ENCODE data around the gene B3GALT5. TPM values are rescaled to one million over a fixed set of nuclear protein-coding genes. Genes with fewer than 3 reads are reported as not detected.

Gene B3GALT5, protein sequence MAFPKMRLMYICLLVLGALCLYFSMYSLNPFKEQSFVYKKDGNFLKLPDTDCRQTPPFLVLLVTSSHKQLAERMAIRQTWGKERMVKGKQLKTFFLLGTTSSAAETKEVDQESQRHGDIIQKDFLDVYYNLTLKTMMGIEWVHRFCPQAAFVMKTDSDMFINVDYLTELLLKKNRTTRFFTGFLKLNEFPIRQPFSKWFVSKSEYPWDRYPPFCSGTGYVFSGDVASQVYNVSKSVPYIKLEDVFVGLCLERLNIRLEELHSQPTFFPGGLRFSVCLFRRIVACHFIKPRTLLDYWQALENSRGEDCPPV
- total RNA-seq, result not detected

DNA sequence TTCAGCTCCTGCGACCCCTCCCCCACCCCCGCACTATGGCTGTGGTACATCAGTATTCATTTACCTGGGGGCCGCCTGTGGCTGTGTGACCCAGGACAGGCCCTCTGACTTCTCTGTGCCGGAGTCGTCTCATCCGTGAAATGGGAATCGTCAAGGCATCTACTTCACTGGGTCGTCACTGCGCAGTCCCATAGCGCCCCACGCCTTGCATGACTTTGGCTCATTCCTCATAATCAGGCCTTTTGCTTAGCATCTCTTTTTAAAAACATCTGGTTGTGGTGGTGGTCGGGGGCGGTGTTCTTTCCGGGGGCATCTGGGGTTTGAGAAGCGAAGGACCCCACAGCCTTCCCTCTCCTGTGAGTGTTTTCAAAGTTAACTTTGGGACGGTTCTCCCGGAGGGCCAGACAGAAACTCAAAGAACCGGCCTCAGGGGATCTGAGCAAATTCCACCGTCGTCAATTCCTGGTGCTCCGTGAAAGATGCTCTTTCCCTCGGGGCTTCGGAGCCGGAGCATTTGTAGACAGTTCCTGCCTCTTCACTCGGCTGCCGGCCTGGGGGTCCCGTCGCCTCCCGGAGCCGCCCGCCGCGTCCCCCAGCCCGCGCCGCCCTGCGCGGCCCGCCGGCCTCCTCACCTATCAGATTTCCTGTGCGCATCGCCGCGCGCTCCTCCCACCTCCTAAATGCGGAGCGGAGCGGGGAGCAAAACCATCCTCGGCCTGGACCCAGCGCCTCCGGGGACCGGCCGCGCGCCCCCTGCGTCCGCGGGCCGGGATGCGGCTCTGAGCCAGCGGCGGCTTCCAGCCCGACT lies at the start of gene B3GALT5:
TSS of gene B3GALT5 (plus strand) at position 708 of the 808 bp plus-strand sequence. CDS start 47,620 bp downstream, outside the sequence.
- CTCF ChIA-PET, result no interaction called here
- POLR2A ChIA-PET, result no interaction called here
- H3K27ac Mint-ChIP-seq, result no peak within 1 kb of the TSS
- TF ChIP-seq, protein P1, sequence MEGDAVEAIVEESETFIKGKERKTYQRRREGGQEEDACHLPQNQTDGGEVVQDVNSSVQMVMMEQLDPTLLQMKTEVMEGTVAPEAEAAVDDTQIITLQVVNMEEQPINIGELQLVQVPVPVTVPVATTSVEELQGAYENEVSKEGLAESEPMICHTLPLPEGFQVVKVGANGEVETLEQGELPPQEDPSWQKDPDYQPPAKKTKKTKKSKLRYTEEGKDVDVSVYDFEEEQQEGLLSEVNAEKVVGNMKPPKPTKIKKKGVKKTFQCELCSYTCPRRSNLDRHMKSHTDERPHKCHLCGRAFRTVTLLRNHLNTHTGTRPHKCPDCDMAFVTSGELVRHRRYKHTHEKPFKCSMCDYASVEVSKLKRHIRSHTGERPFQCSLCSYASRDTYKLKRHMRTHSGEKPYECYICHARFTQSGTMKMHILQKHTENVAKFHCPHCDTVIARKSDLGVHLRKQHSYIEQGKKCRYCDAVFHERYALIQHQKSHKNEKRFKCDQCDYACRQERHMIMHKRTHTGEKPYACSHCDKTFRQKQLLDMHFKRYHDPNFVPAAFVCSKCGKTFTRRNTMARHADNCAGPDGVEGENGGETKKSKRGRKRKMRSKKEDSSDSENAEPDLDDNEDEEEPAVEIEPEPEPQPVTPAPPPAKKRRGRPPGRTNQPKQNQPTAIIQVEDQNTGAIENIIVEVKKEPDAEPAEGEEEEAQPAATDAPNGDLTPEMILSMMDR (IDR thresholded peaks at IDR 0.05), result no peak
- no peak for DNase-seq
- H3K36me3 Mint-ChIP-seq (ENCODE audit: low read depth), result no peaks in the 10 kb centered on the region
- no peak for ATAC-seq
- no peaks in the 10 kb centered on the region for H3K9me3 Mint-ChIP-seq
- intact Hi-C loops (cut with micrococcal nuclease), result no loop called here
- H3K4me3 Mint-ChIP-seq, result no peak within 1 kb of the TSS
- peaks cover 31% of the 10 kb centered on the region for H3K27me3 Mint-ChIP-seq
- H3K4me1 Mint-ChIP-seq (ENCODE audit: low read depth), result peaks cover 10% of the 10 kb centered on the region

DNA sequence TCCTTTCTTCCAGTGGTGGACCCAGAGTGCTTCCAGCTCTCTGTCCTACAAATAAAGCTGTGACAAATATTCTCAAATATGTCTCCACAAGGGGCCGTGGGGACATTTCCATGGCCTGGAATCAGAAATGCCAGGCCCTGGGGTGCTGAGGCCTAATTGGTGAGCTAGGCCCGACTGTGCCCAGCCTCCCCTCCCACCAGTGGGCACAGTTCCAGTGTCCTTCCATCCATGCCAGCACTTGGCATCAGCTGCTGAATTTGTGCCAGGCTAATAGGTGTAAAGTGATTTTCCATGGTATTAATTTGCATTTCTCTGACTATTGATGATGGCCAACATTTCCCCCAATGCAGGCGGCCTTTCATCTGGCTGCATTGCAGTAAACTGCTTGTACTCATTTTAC lies 48.5 kb upstream of the B3GALT5 start:
- intact Hi-C loops (cut with micrococcal nuclease), result no loop called here
- CTCF ChIA-PET, result no interaction called here
- H3K4me3 Mint-ChIP-seq, result no peak overlapping the region

DNA sequence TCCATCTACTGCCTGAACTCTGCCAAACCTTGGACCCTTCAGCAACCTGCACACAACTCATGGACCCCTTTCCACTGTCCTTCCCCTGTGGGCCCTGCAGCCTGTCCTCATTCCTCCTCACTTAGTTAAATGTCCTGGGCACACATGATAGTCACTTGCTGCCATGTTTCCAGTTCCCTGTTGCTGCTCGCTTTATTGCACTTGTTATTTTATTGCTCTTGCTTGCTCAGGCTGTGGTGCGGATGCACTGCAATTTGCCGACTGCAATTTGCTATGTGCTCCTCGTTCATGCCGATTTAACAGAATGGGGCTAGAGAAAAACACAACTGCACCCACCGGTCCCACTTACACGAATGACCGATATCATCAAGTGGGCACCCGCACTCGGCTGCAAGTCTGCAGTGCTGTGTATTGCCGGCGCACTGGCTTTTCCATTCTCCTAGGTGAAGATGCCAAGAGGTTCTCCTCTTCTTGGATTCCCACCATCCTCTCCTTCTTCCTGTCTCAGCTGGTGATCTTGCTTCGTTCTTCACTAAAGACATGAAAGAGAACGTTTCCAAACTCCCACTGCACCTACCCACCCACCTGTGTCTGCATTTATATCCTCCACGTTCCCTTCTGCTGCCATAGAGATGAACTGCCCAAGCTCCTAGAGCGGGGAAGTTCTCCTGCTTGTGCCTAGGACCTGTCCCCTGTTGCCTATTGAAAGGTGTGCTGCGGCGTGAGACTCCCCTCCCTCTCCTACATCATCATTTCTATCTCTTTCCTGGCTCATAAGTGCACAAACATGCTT lies 45.4 kb upstream of the B3GALT5 start:
- ATAC-seq (no peak), DNase-seq (no peak)
- H3K27me3 Mint-ChIP-seq, result no peaks in the 10 kb centered on the region
- ChIA-PET POLR2A (no interaction called here), CTCF (no interaction called here)
- intact Hi-C loops (cut with micrococcal nuclease), result no loop called here
- no peak overlapping the region for H3K4me3 Mint-ChIP-seq
- H3K27ac Mint-ChIP-seq, result no peak overlapping the region
- no peaks in the 10 kb centered on the region for H3K36me3 Mint-ChIP-seq (ENCODE audit: low read depth)
- TF ChIP-seq, protein P1 (IDR thresholded peaks at IDR 0.05), result no peak
- H3K4me1 Mint-ChIP-seq (ENCODE audit: low read depth), result no peaks in the 10 kb centered on the region
- no peaks in the 10 kb centered on the region for H3K9me3 Mint-ChIP-seq

More for the DNA sequence above, 48.5 kb upstream of the B3GALT5 start:
- DNase-seq, result no peak
- POLR2A ChIA-PET, result no interaction called here
- H3K9me3 Mint-ChIP-seq, result no peaks in the 10 kb centered on the region
- no peaks in the 10 kb centered on the region for H3K27me3 Mint-ChIP-seq
- TF ChIP-seq, protein P1 (IDR thresholded peaks at IDR 0.05), result no peak
- no peak overlapping the region for H3K27ac Mint-ChIP-seq
- no peaks in the 10 kb centered on the region for H3K4me1 Mint-ChIP-seq (ENCODE audit: low read depth)
- no peaks in the 10 kb centered on the region for H3K36me3 Mint-ChIP-seq (ENCODE audit: low read depth)
- no peak for ATAC-seq

DNA sequence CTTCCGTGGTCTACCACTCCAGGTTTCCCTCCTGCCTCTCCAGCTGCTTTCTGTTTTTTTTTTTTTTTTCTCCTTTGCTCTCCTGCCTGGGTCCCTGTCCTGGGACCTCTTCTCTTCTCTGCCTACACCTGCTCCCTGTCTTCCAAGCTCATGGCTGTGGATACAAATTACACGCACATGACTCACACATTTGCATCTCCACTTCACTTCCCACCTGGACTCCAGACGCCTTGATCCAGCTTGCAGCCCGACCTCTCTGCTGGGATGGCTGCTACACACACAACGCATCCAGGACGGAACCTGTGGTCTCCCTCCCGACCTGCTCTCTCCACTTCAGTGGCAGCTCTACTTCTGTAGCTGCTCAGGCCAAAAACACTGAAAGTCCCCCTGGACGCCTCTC lies 44.4 kb upstream of the B3GALT5 start:
- ATAC-seq, result no peak
- Mint-ChIP-seq H3K27ac (no peak overlapping the region), H3K9me3 (no peaks in the 10 kb centered on the region), H3K36me3 (ENCODE audit: low read depth) (no peaks in the 10 kb centered on the region), H3K4me3 (no peak overlapping the region), H3K4me1 (ENCODE audit: low read depth) (no peaks in the 10 kb centered on the region), H3K27me3 (peaks cover 4% of the 10 kb centered on the region)
- TF ChIP-seq, protein P1 (IDR thresholded peaks at IDR 0.05), result no peak
- POLR2A ChIA-PET, result no interaction called here
- no peak for DNase-seq
- CTCF ChIA-PET, result no interaction called here
- intact Hi-C loops (cut with micrococcal nuclease), result no loop called here

Data from activated CD8-positive, alpha-beta T cell treated with anti-CD3 and anti-CD28 coated beads for 36 hours (primary cell).